Activated CD4-positive, CD25-positive, alpha-beta regulatory T cell treated with anti-CD3 and anti-CD28 coated beads, Interleukin-2, amount 50 U/mL, for 72 hours (primary cell): ENCODE measurements around the gene TRAF3IP1.
"Not testable (repeated sequence)": the region's sequence is repeated elsewhere in the genome, so short reads cannot be mapped to it uniquely, and the experiment has no call there.

Experiments used
- DNase-seq: peaks from one replicate; pipeline ENCODE4 v3.0.0; 2021

Gene TRAF3IP1

GRCh38 chr2:238310721-238311120 lies 9.6 kb upstream of the TRAF3IP1 start:
- DNase-seq: not testable (repeated sequence)

- DNase-seq: no peak
Measured at GRCh38 chr2:238313289-238313990, 6.9 kb upstream of the TRAF3IP1 start.

DNA sequence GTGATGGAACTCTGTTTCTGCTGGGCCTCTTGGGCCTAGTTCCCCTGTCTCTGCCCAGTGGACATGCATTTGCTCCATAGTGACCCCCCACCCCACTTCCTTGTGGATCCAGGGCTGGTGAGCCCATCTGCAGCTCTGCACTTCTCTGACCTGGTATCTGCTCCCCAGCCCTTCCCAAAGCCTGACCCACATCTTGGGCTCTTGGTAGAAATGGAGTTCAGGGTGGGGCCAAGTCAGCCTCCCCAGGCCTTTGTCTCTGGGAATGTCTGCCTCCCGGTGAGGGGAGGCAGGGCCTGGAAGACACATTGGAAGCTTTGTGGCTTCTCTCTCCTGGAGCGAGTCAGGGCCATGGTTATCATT lies 6.3 kb upstream of the TRAF3IP1 start:
- no peak for DNase-seq

DNA sequence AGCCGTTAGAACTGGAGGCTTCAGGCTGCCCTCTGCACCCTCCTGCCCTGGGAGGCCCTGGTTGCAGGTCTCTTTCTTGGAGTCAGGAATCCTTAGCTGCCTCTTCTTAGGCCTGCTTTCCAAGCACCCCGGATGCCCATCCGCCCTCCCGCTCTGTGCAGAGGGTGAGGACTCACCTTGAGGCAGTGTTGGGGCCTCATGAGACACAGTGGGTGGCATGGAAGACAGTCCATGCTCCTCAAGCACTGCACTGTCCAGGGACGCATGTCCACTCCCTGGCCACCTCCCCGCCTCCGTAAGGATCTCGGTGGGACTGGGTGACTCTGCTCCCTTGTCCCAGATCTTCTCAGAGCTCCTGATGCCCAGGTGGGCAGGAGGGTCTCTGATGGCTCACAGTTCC lies 5.7 kb upstream of the TRAF3IP1 start:
- DNase-seq: no peak

- DNase-seq: no peak
Measured at GRCh38 chr2:238315031-238315595, 5.2 kb upstream of the TRAF3IP1 start.

DNA sequence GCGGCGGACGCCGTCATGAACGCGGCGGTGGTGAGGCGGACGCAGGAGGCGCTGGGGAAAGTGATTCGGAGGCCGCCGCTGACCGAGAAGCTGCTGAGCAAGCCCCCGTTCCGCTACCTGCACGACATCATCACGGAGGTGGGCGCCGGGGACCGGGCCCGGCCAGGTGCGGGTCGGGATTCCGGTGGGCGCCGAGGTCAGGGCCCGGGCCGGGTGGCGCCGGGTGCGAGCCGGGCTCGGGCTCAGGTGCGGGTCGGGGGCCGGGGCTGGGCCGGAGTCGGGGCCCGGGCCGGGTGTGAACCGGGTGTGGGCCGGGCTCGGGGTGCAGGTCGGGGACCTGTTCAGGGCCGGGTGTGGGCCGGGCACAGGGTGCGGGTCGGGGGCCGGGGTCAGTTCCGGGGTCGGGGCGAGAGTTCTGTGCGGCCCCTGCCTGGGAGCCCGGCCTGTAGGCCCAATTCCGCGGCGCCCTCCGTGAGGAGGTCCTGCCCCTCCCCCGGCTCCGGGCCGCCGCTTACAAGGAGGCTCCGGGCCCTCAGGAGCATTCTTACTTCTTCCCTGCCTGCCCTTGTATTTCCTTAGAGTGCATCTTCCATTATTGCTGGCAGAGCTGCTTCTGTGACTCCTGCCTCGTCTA lies 447 bp downstream of the TRAF3IP1 start:
- no peak for DNase-seq

GRCh38 chr2:238321467-238321866 lies 1.1 kb downstream of the TRAF3IP1 start:
- DNase-seq: no peak

DNA sequence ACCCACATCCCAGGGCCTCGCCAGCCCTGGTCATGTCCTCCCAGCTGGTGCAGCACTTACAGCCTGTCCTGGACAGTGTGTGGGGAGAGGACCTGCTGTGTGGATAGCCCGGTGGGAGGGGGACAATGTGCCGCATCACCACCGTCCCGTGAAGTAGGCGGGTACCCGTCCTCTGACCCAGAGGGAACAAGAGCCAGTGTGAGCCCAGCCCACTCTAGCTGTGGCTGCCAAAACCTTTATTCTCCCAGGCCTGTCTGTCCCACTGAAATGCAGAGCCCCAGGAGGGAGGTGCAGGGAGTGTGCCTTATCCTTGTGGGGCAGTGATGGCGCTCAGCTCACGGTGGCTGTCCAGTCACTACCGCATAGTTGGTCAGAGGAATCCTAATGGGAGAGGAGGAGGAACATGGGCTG lies 1.7 kb downstream of the TRAF3IP1 start:
- no peak for DNase-seq

DNA sequence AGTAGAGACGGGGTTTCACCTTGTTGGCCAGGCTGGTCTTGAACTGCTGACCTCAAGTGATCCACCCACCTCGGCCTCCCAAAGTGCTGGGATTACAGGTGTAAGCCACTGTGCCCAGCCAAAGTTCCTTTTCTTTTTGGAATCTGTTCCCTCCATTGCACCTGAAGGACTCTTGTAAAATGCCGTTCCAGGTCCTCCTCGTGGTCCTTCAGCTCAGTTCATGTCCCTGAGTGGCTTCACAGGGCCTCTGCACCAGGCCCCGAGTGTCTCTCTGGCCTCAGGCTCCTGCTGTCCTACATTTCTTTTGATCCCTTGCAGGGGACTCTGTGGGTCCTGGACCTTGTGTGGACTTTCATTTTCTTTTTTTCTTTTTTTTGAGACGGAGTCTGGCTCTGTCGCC lies 3.9 kb downstream of the TRAF3IP1 start:
- not testable (repeated sequence) for DNase-seq

GRCh38 chr2:238325694-238326093 lies 5.4 kb downstream of the TRAF3IP1 start:
- DNase-seq: no peak

DNA sequence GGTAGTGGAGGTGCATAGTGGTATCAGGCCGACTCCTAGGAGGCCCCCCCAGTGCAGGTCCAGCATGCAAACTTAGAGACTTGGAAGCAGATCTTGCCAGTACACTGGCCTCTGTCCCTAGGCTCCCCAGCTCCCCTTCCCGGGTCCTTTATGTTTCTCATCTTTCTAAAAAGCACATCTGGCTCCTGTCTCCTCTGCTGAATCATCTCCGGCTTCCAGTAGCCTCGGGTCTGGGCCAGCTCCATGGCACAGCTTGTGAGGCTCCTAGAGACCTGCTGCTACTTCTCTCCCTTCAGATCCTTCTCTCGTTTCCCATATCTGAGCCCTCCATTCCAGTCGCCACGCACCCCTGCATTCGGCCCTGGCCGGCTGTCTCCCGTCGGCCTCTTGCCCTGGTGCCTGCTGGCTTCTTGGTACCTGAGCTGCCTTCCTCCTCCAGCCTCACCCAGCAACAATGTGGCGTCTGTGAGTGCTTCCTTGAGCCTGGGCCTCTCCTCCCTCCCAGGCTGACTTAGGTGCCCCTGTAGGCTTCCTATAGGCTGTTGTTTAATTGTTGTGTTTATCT lies 6.6 kb downstream of the TRAF3IP1 start:
- DNase-seq: no peak

DNA sequence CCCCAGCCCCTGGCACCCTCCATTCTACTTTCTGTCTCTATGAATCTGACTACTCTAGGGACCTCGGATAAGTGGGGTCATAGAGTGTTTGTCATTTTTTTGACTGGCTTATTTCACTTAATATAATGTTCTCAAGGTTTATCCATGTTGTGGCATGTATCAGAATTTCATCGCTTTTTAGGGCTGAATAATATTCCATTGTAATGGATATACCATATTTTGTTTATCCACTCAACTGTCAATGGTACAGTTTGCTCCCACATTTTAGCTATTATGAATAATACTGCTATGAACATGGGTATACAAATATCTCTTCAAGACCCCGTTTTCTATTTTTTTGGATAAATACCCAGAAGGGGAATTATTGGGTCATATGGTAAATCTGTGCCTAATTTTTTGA lies 7.4 kb downstream of the TRAF3IP1 start:
- DNase-seq: no peak

GRCh38 chr2:238330391-238330790 lies 10.1 kb downstream of the TRAF3IP1 start:
- DNase-seq: no peak

GRCh38 chr2:238331916-238332315 lies 11.6 kb downstream of the TRAF3IP1 start:
- DNase-seq: no peak

- no peak for DNase-seq
Measured at GRCh38 chr2:238334885-238335284, 14.6 kb downstream of the TRAF3IP1 start.

GRCh38 chr2:238335591-238335990 lies 15.3 kb downstream of the TRAF3IP1 start:
- not testable (repeated sequence) for DNase-seq

GRCh38 chr2:238336151-238336550 lies 15.8 kb downstream of the TRAF3IP1 start:
- no peak for DNase-seq

GRCh38 chr2:238336793-238337444 lies 16.6 kb downstream of the TRAF3IP1 start:
- no peak for DNase-seq

- no peak for DNase-seq
Measured at GRCh38 chr2:238337846-238338245, 17.5 kb downstream of the TRAF3IP1 start.

- DNase-seq: no peak
Measured at GRCh38 chr2:238338710-238339394, 18.5 kb downstream of the TRAF3IP1 start.

DNA sequence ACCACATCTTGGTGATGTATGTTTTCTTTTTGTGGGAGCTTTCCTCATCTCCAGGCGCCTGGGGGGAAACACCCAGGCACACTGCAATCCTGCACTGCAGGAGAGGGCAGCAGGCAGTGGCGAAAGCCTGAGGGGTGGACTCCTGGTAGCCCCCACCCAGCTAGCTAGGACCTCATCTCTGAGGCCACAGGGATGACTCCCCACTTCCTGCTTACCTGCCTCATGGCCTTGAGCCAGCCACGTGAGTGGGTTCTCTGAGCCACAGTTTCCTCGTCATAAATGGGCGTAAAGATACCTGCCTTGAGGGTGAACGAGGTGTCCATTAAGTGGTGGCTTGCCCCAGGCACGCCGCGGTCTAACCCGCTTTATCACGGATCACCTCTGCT lies 19.1 kb downstream of the TRAF3IP1 start:
- no peak for DNase-seq

GRCh38 chr2:238339814-238340213 lies 19.5 kb downstream of the TRAF3IP1 start:
- no peak for DNase-seq

- DNase-seq: no peak
Measured at GRCh38 chr2:238341536-238341935, 21.2 kb downstream of the TRAF3IP1 start.
